Gastroesophageal sphincter (tissue), 4 donors: Measurements from ENCODE around the gene BAZ1A. TPM values are rescaled to one million over a fixed set of nuclear protein-coding genes. Genes with fewer than 3 reads are reported as not detected.

Experiments
- ATAC-seq: fragments of 150-250 bp; one replicate; pipeline ENCODE4 v1.9.1; 2016; ENCODE audit warnings: mild to moderate bottlenecking, moderate library complexity
- H3K27ac ChIP-seq, 4 donors: fragments of 200-600 bp; sonication (generic) in 3 of 4; 1 replicate in 3 of 4; 2 replicates in 1 of 4; pipeline ENCODE4 v1.5.1; 2016 to 2019
- H3K27me3 ChIP-seq: fragments of 200-600 bp; sonication (generic); one replicate; pipeline ENCODE4 v1.5.1; 2019
- H3K36me3 ChIP-seq, 2 donors: fragments of 200-600 bp; sonication (generic); one replicate each; pipeline ENCODE4 v1.5.1; 2019; ENCODE audit warnings: control low read depth in 1 of 2
- H3K4me1 ChIP-seq, 3 donors: fragments of 200-600 bp; sonication (generic); 1 replicate in 2 of 3; 2 replicates in 1 of 3; pipeline ENCODE4 v1.5.1; 2016 to 2019; ENCODE audit warnings: control low read depth in 2 of 3
- H3K4me3 ChIP-seq, 2 donors: fragments of 200-600 bp; sonication (generic); one replicate each; pipeline ENCODE4 v1.5.1; 2019; ENCODE audit warnings: mild to moderate bottlenecking in 1 of 2, moderate library complexity in 1 of 2
- H3K9me3 ChIP-seq, 3 donors: fragments of 200-600 bp; sonication (generic); one replicate each; pipeline ENCODE4 v1.5.1; 2017 to 2019; ENCODE audit warnings: control low read depth in 2 of 3
- CTCF ChIP-seq, 4 experiments: fragments of 200-600 bp in 2 of 4; fragments of 450-650 bp in 2 of 4; sonication (generic) in 1 of 4; IDR thresholded peaks; one replicate each; pipeline ENCODE4 v1.5.1; 2017 to 2019; ENCODE audit warnings: antibody characterized with exemption in 4 of 4, mild to moderate bottlenecking in 2 of 4, moderate library complexity in 2 of 4
- EP300 ChIP-seq: sonication (generic); formaldehyde crosslinking; IDR thresholded peaks from one replicate; pipeline ENCODE4 v1.6.1; 2017; ENCODE audit warnings: antibody characterized with exemption, mild to moderate bottlenecking
- POLR2A ChIP-seq, 2 donors: fragments of 450-650 bp; IDR thresholded peaks; one replicate each; pipeline ENCODE4 v1.6.1; 2017; ENCODE audit warnings: antibody characterized with exemption in 2 of 2, mild to moderate bottlenecking in 2 of 2, moderate library complexity in 1 of 2
- POLR2AphosphoS5 ChIP-seq: sonication (generic); formaldehyde crosslinking; IDR thresholded peaks from one replicate; pipeline ENCODE4 v1.6.1; 2017; ENCODE audit warnings: antibody characterized with exemption
- WGBS, 2 donors: methylation state at CpG; one replicate each; pipeline ENCODE4 v1.1.5; 2018; ENCODE audit warnings: low coverage in 1 of 2; 5-methylcytosine and 5-hydroxymethylcytosine counted together
- small RNA-seq, 4 donors: library from RNA; depleted of rRNA; stranded (forward); fragments of <200 nt; gene quantifications; one replicate each; pipeline ENCODE3, GENCODE V24; 2016
- total RNA-seq, 4 donors: library from RNA; depleted of rRNA; stranded (reverse); fragments of >200 nt; gene quantifications; one replicate each; pipeline ENCODE4 v1.1.0, GENCODE V29; 2016

Gene BAZ1A
- total RNA-seq, 4 donors from 2014 or later: 17.0 to 36.9 (median 21.6) TPM

GRCh38 chr14:34711796-34712712 lies 163.1 kb downstream of the BAZ1A start:
- peak overlapping the region; percentile 98 to 100 (median 100) for H3K27ac ChIP-seq

GRCh38 chr14:34711169-34711568 lies 164.0 kb downstream of the BAZ1A start:
- Histone ChIP-seq H3K27me3 (no peaks in the 10 kb centered on the region), H3K9me3 (no peaks in the 10 kb centered on the region), H3K4me3 (peak overlapping the region in 1 of 2 donors; percentile 100), H3K36me3 (peaks cover 5 to 13% of the 10 kb centered on the region in 2 donors), H3K27ac (peak overlapping the region; percentile 98 to 100 (median 100)), H3K4me1 (peaks cover 5 to 78% (median 11%) of the 10 kb centered on the region in 3 donors)
- TF ChIP-seq EP300 (no peak), POLR2AphosphoS5 (peak; percentile 81)
- no peak for ATAC-seq
- WGBS, 2 donors: 12% methylated on average over 3 of the region's 3 CpGs

More at GRCh38 chr14:34711796-34712712, 163.1 kb downstream of the BAZ1A start:
- 32 to 35% methylated on average over 4 of the region's 4 CpGs for WGBS, 2 donors
- H3K36me3 ChIP-seq: peaks cover 5 to 13% of the 10 kb centered on the region in 2 donors
- ATAC-seq: no peak
- H3K4me1 ChIP-seq: peaks cover 5 to 74% (median 11%) of the 10 kb centered on the region in 3 donors
- no peaks in the 10 kb centered on the region for H3K27me3 ChIP-seq
- TF ChIP-seq POLR2A (IDR thresholded peaks at IDR 0.05) (no peak), EP300 (no peak), CTCF (IDR thresholded peaks at IDR 0.05) (no peak), POLR2AphosphoS5 (no peak)
- peak overlapping the region; percentile 90 to 100 for H3K4me3 ChIP-seq
- no peaks in the 10 kb centered on the region for H3K9me3 ChIP-seq

GRCh38 chr14:34710744-34711143 lies 164.4 kb downstream of the BAZ1A start:
- no peaks in the 10 kb centered on the region for H3K27me3 ChIP-seq
- TF ChIP-seq POLR2A (IDR thresholded peaks at IDR 0.05) (no peak), POLR2AphosphoS5 (no peak), EP300 (no peak), CTCF (IDR thresholded peaks at IDR 0.05) (no peak)
- H3K4me1 ChIP-seq: peaks cover 5 to 77% (median 11%) of the 10 kb centered on the region in 3 donors
- no peaks in the 10 kb centered on the region for H3K9me3 ChIP-seq
- no peak for ATAC-seq
- peak overlapping the region in 1 of 2 donors; percentile 100 for H3K4me3 ChIP-seq
- 13 to 25% methylated on average over 2 of the region's 2 CpGs for WGBS, 2 donors
- H3K36me3 ChIP-seq: peaks cover 5 to 13% of the 10 kb centered on the region in 2 donors
- peak overlapping the region; percentile 98 to 100 (median 100) for H3K27ac ChIP-seq

- WGBS, 2 donors: 10 to 29% methylated on average over 1 of the region's 1 CpG
- Histone ChIP-seq H3K36me3 (peaks cover 5 to 13% of the 10 kb centered on the region in 2 donors), H3K27me3 (no peaks in the 10 kb centered on the region), H3K27ac (peak overlapping the region; percentile 98 to 100 (median 100)), H3K4me3 (no peak overlapping the region), H3K9me3 (no peaks in the 10 kb centered on the region), H3K4me1 (peaks cover 5 to 69% (median 11%) of the 10 kb centered on the region in 3 donors)
- TF ChIP-seq EP300: no peak
- ATAC-seq: no peak
Observed at GRCh38 chr14:34710006-34710405, 165.2 kb downstream of the BAZ1A start.

GRCh38 chr14:34707722-34708121 lies 167.4 kb downstream of the BAZ1A start:
- no peak for ATAC-seq
- Histone ChIP-seq H3K27me3 (no peaks in the 10 kb centered on the region), H3K27ac (peak overlapping the region in 2 of 4 donors; percentile 68 to 100), H3K9me3 (no peaks in the 10 kb centered on the region), H3K36me3 (peaks cover 5 to 9% of the 10 kb centered on the region in 2 donors), H3K4me3 (no peak overlapping the region), H3K4me1 (peaks cover 5 to 56% (median 11%) of the 10 kb centered on the region in 3 donors)
- WGBS, 2 donors: 62 to 75% methylated on average over 2 to 3 of the region's 3 CpGs
- TF ChIP-seq EP300 (no peak), CTCF (IDR thresholded peaks at IDR 0.05) (no peak), POLR2A (IDR thresholded peaks at IDR 0.05) (no peak), POLR2AphosphoS5 (no peak)

Small RNAs within 50 kb of the gene (small RNA-seq; reads per million reads assigned to genes)
- gene AL121603.1: 0 reads per million in 4 donors
- gene RNU7-41P: 0 reads per million in 4 donors

Other genes with a start within 250 kb of the BAZ1A start
- gene SNX6, start 245.2 kb downstream of the BAZ1A start, total RNA-seq: 100 to 1,000 TPM in 3 of 4 donors, 10 to 100 TPM in 1; 68.6 to 199 (median 113) TPM
- 100 to 1,000 TPM; 229 to 307 (median 268) TPM for gene CFL2, start 160.8 kb downstream of the BAZ1A start, total RNA-seq
- 10 to 100 TPM; 40.5 to 48.9 (median 47.1) TPM for gene SRP54, start 107.6 kb upstream of the BAZ1A start, total RNA-seq
- 10 to 100 TPM; 42.4 to 70.0 (median 60.1) TPM for gene FAM177A1, start 170.9 kb upstream of the BAZ1A start, total RNA-seq
- 10 to 100 TPM; 29.3 to 44.9 (median 32.4) TPM for gene PPP2R3C, start 246.6 kb upstream of the BAZ1A start, total RNA-seq
- gene PRORP, start 247.2 kb upstream of the BAZ1A start, total RNA-seq: 10 to 100 TPM; 15.9 to 25.0 (median 17.5) TPM